Liver (tissue), 9 donors: ENCODE data around the gene SEMA3E. TPM values are rescaled to one million over a fixed set of nuclear protein-coding genes. Genes with fewer than 3 reads are reported as not detected.

ENCODE experiments used
- DNase-seq: peaks from one replicate; pipeline ENCODE4 v3.0.0-alpha.2; 2017; ENCODE audit warnings: low spot score
- H3K27ac ChIP-seq, 2 donors: one replicate each; pipeline ENCODE4 v1.7.0; 2013; ENCODE audit warnings: inconsistent platforms in 2 of 2, low read length in 2 of 2, control low read depth in 1 of 2, low read depth in 1 of 2, mild to moderate bottlenecking in 1 of 2
- H3K27me3 ChIP-seq, 4 donors: one replicate each; pipeline versions ENCODE4 v1.6.1 to v1.7.0; 2013; ENCODE audit warnings: low read length in 3 of 4, inconsistent platforms in 1 of 4, mild to moderate bottlenecking in 1 of 4, moderate library complexity in 1 of 4; ENCODE audit not compliant: control insufficient read depth in 4 of 4, insufficient read depth in 4 of 4
- H3K36me3 ChIP-seq, 4 donors: one replicate each; pipeline versions ENCODE4 v1.6.1 to v1.7.0; 2013; ENCODE audit warnings: low read length in 3 of 4, mild to moderate bottlenecking in 3 of 4, low read depth in 1 of 4, moderate library complexity in 1 of 4; ENCODE audit not compliant: control insufficient read depth in 4 of 4, insufficient read depth in 3 of 4
- H3K4me1 ChIP-seq, 4 donors: one replicate each; pipeline versions ENCODE4 v1.6.1 to v1.7.0; 2013; ENCODE audit warnings: low read length in 3 of 4, mild to moderate bottlenecking in 3 of 4, moderate library complexity in 1 of 4; ENCODE audit not compliant: control insufficient read depth in 4 of 4, insufficient read depth in 4 of 4
- H3K4me3 ChIP-seq, 3 donors: one replicate each; pipeline versions ENCODE4 v1.6.1 to v1.7.0; 2013; ENCODE audit warnings: low read length in 3 of 3, control low read depth in 1 of 3, low read depth in 1 of 3, mild to moderate bottlenecking in 1 of 3
- H3K9ac ChIP-seq, 2 donors: one replicate each; pipeline ENCODE4 v1.7.0; 2013; ENCODE audit warnings: low read length in 2 of 2, mild to moderate bottlenecking in 2 of 2, moderate library complexity in 2 of 2, control low read depth in 1 of 2, low read depth in 1 of 2
- H3K9me3 ChIP-seq, 4 donors: one replicate each; pipeline versions ENCODE4 v1.6.1 to v1.7.0; 2013; ENCODE audit warnings: low read length in 3 of 4; ENCODE audit not compliant: control insufficient read depth in 4 of 4
- CTCF ChIP-seq: fragments of 150-350 bp; IDR thresholded peaks from 2 replicates; pipeline ENCODE4 v1.5.1; 2017; ENCODE audit warnings: improper control_type of control experiment, low read depth, low read length; ENCODE audit not compliant: missing input control
- EGR1 ChIP-seq, 2 donors: IDR thresholded peaks; 2 replicates each; pipeline ENCODE4 v1.6.1; 2016 to 2018; ENCODE audit warnings: antibody characterized with exemption in 2 of 2, low read depth in 2 of 2
- FOXA2 ChIP-seq: IDR thresholded peaks from 2 replicates; pipeline ENCODE4 v1.6.1; 2016; ENCODE audit warnings: antibody characterized with exemption
- HNF4A ChIP-seq, 2 donors: conservative IDR thresholded peaks; 2 replicates each; pipeline ENCODE4 v1.6.1; 2016; ENCODE audit warnings: antibody characterized with exemption in 2 of 2, mild to moderate bottlenecking in 2 of 2
- JUND ChIP-seq, 2 donors: IDR thresholded peaks; 2 replicates each; pipeline ENCODE4 v1.6.1; 2016; ENCODE audit warnings: antibody characterized with exemption in 2 of 2
- RAD21 ChIP-seq, 2 donors: IDR thresholded peaks; 2 replicates each; pipeline ENCODE4 v1.6.1; 2016; ENCODE audit warnings: antibody characterized with exemption in 2 of 2, mild to moderate bottlenecking in 2 of 2
- RXRA ChIP-seq, 2 donors: IDR thresholded peaks; 2 replicates each; pipeline ENCODE4 v1.6.1; 2017 to 2018; ENCODE audit warnings: antibody characterized with exemption in 2 of 2, mild to moderate bottlenecking in 1 of 2
- SP1 ChIP-seq: IDR thresholded peaks from 2 replicates; pipeline ENCODE4 v1.6.1; 2018; ENCODE audit warnings: antibody characterized with exemption, mild to moderate bottlenecking
- TAF1 ChIP-seq: conservative IDR thresholded peaks from 2 replicates; pipeline ENCODE4 v1.6.1; 2016; ENCODE audit warnings: antibody characterized with exemption, mild to moderate bottlenecking
- WGBS: extraction: QIAGEN DNeasy Blood & Tissue Kit; methylation state at CpG from one replicate; pipeline ENCODE4 v1.1.7; 2013; 5-methylcytosine and 5-hydroxymethylcytosine counted together
- polyA plus RNA-seq, 2 donors: library from polyadenylated mRNA; stranded (reverse) in 1 of 2; unstranded in 1 of 2; fragments of 200-250 nt in 1 of 2; fragments of >200 nt in 1 of 2; fragmentation: Nextera tagmentation in 1 of 2; extraction: Ambion mirVana in 1 of 2; gene quantifications; one replicate each; pipeline versions ENCODE4 v1.2.1 to v1.2.3, GENCODE V29; 2013 to 2015
- total RNA-seq, 2 donors: library from RNA; depleted of rRNA; stranded (reverse); fragments of >200 nt; gene quantifications; one replicate each; pipeline ENCODE4 v1.2.3, GENCODE V29; 2014
- TF ChIP-seq, protein P1 (sequence below): IDR thresholded peaks from 2 replicates; pipeline ENCODE4 v1.6.1; 2016; ENCODE audit warnings: antibody characterized with exemption
- donor health status: healthy.
- donor health status: healthy.
- donor health status: healthy.
- donor health status: healthy.
- donor health status: healthy.

SEMA3E gene
- total and polyA plus RNA-seq, 4 donors = 0.20 to 1.2 (median 0.59) TPM; not detected in 1

GRCh38 chr7:83588602-83589240 lies 60.2 kb downstream of the SEMA3E start (continued):
- TF ChIP-seq CTCF (no peak), RXRA (IDR thresholded peaks at IDR 0.05) (no peak)

GRCh38 chr7:83586281-83586680 lies 62.7 kb downstream of the SEMA3E start:
- Histone ChIP-seq H3K9me3 (no peaks in the 10 kb centered on the region), H3K27me3 (no peaks in the 10 kb centered on the region), H3K27ac (no peak overlapping the region), H3K4me3 (no peak overlapping the region), H3K9ac (no peak overlapping the region), H3K4me1 (no peaks in the 10 kb centered on the region), H3K36me3 (no peaks in the 10 kb centered on the region)
- no peak for DNase-seq
- no peak for TF ChIP-seq JUND (IDR thresholded peaks at IDR 0.05)
- no peak for TF ChIP-seq CTCF
- TF ChIP-seq TAF1 = no peak
- TF ChIP-seq FOXA2 = no peak
- no peak for TF ChIP-seq HNF4A (conservative IDR thresholded peaks at IDR 0.05)
- TF ChIP-seq SP1 = no peak
- no peak for TF ChIP-seq EGR1 (IDR thresholded peaks at IDR 0.05; ENCODE audit: low read depth in 2 of 2)
- TF ChIP-seq, protein P1, sequence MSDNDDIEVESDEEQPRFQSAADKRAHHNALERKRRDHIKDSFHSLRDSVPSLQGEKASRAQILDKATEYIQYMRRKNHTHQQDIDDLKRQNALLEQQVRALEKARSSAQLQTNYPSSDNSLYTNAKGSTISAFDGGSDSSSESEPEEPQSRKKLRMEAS = no peak
- no peak for TF ChIP-seq RAD21 (IDR thresholded peaks at IDR 0.05)
- WGBS = 59% methylated on average over 1 of the region's 1 CpG

GRCh38 chr7:83581667-83582435 lies 67.1 kb downstream of the SEMA3E start:
- H3K4me1 ChIP-seq = no peaks in the 10 kb centered on the region
- no peak for DNase-seq
- H3K9ac ChIP-seq = no peak overlapping the region
- no peak overlapping the region for H3K27ac ChIP-seq
- 76% methylated on average over 3 of the region's 3 CpGs for WGBS
- H3K4me3 ChIP-seq = no peak overlapping the region
- no peaks in the 10 kb centered on the region for H3K36me3 ChIP-seq
- no peak for TF ChIP-seq CTCF
- H3K27me3 ChIP-seq = no peaks in the 10 kb centered on the region
- no peaks in the 10 kb centered on the region for H3K9me3 ChIP-seq
